Measurements from ENCODE around the gene CTXN3. TPM values are rescaled to one million over a fixed set of nuclear protein-coding genes. Genes with fewer than 3 reads are reported as not detected.

Gene CTXN3
- total RNA-seq, 3 donors from 2014 or later, result not detected

- TF ChIP-seq POLR2A (IDR thresholded peaks at IDR 0.05) (no peak), POLR2AphosphoS5 (IDR thresholded peaks at IDR 0.05) (no peak)
- Histone ChIP-seq H3K27me3 (no peaks in the 10 kb centered on the region), H3K4me1 (no peaks in the 10 kb centered on the region), H3K36me3 (no peaks in the 10 kb centered on the region), H3K9me3 (no peaks in the 10 kb centered on the region), H3K4me3 (no peak overlapping the region), H3K27ac (peak overlapping the region in 1 of 2 donors; percentile 23)
- intact Hi-C loops (cut with DNase I; ENCODE audit: low total_unique reads), result no loop called here
- DNase-seq (ENCODE audit: low spot score in 2 of 2), result no peak
Observed at GRCh38 chr5:127650022-127650421, 1.1 kb downstream of the CTXN3 start.

- Histone ChIP-seq H3K27ac (peak overlapping the region in 1 of 2 donors; percentile 23), H3K4me1 (no peaks in the 10 kb centered on the region)
- TF ChIP-seq POLR2AphosphoS5 (IDR thresholded peaks at IDR 0.05) (no peak), CTCF (IDR thresholded peaks at IDR 0.05) (no peak), POLR2A (IDR thresholded peaks at IDR 0.05) (no peak)
Observed at GRCh38 chr5:127650649-127651048, 1.8 kb downstream of the CTXN3 start.

GRCh38 chr5:127652952-127653611 is 4.2 kb downstream of the CTXN3 start:
- no peak for DNase-seq (ENCODE audit: low spot score in 2 of 2)
- H3K27ac ChIP-seq, result no peak overlapping the region
- no peak for TF ChIP-seq POLR2AphosphoS5 (IDR thresholded peaks at IDR 0.05)
- TF ChIP-seq CTCF (IDR thresholded peaks at IDR 0.05), result no peak
- TF ChIP-seq POLR2A (IDR thresholded peaks at IDR 0.05), result no peak
- no peaks in the 10 kb centered on the region for H3K9me3 ChIP-seq
- no peaks in the 10 kb centered on the region for H3K27me3 ChIP-seq
- H3K4me1 ChIP-seq, result no peaks in the 10 kb centered on the region
- H3K4me3 ChIP-seq, result no peak overlapping the region
- no peaks in the 10 kb centered on the region for H3K36me3 ChIP-seq
- intact Hi-C loops (cut with DNase I; ENCODE audit: low total_unique reads), result no loop called here

More at GRCh38 chr5:127650649-127651048, 1.8 kb downstream of the CTXN3 start:
- H3K9me3 ChIP-seq, result no peaks in the 10 kb centered on the region
- no peak for DNase-seq (ENCODE audit: low spot score in 2 of 2)
- no peaks in the 10 kb centered on the region for H3K36me3 ChIP-seq
- H3K27me3 ChIP-seq, result no peaks in the 10 kb centered on the region
- intact Hi-C loops (cut with DNase I; ENCODE audit: low total_unique reads), result no loop called here
- H3K4me3 ChIP-seq, result no peak overlapping the region

- DNase-seq (ENCODE audit: low spot score in 2 of 2), result no peak
- Histone ChIP-seq H3K27ac (no peak overlapping the region), H3K27me3 (no peaks in the 10 kb centered on the region), H3K4me1 (no peaks in the 10 kb centered on the region), H3K36me3 (no peaks in the 10 kb centered on the region), H3K9me3 (no peaks in the 10 kb centered on the region), H3K4me3 (no peak overlapping the region)
- intact Hi-C loops (cut with DNase I; ENCODE audit: low total_unique reads), result no loop called here
- TF ChIP-seq CTCF (IDR thresholded peaks at IDR 0.05), result no peak
- TF ChIP-seq POLR2A (IDR thresholded peaks at IDR 0.05), result no peak
Observed at GRCh38 chr5:127656825-127657224, 7.9 kb downstream of the CTXN3 start.

- Histone ChIP-seq H3K4me1 (no peaks in the 10 kb centered on the region), H3K9me3 (no peaks in the 10 kb centered on the region), H3K4me3 (no peak overlapping the region), H3K36me3 (no peaks in the 10 kb centered on the region), H3K27ac (peak overlapping the region in 1 of 2 donors; percentile 25), H3K27me3 (no peaks in the 10 kb centered on the region)
- no peak for DNase-seq (ENCODE audit: low spot score in 2 of 2)
- intact Hi-C loops (cut with DNase I; ENCODE audit: low total_unique reads), result no loop called here
- TF ChIP-seq CTCF (IDR thresholded peaks at IDR 0.05) (no peak), POLR2A (IDR thresholded peaks at IDR 0.05) (no peak), POLR2AphosphoS5 (IDR thresholded peaks at IDR 0.05) (no peak)
Observed at GRCh38 chr5:127660047-127660733, 11.3 kb downstream of the CTXN3 start.
